ENCODE measurements around the gene FOXP3. TPM values are rescaled to one million over a fixed set of nuclear protein-coding genes. Genes with fewer than 3 reads are reported as not detected.

The FOXP3 gene
- total and polyA plus RNA-seq, 2 of the 8 experiments (the other 6 are each of a cell fraction or from before 2014, with no cell fraction given), result 0.37 to 0.54 TPM

- Histone ChIP-seq H3K4me1 (replicated peaks in 1 of 4; ENCODE audit: control insufficient read depth in 3 of 4, insufficient read depth in 4 of 4, low read length in 3 of 4) (peaks cover 0 to 9% (median 2%) of the 10 kb centered on the region in 4 experiments; a peak in 2 of 7 replicates), H3K18ac (ENCODE audit: extremely low read depth, low read length) (no peak overlapping the region; the same call in 1 of the 2 replicates), H3K9ac (replicated peaks in 1 of 4; ENCODE audit: extremely low read depth in 1 of 4, low read depth in 3 of 4, low read length in 3 of 4) (no peak overlapping the region), H2BK5ac (ENCODE audit: low read depth, low read length) (no peak overlapping the region), H3K27me3 (replicated peaks in 1 of 4; ENCODE audit: control insufficient read depth in 3 of 4, extremely low read depth in 1 of 4, insufficient read depth in 3 of 4, low read length in 3 of 4) (no peaks in the 10 kb centered on the region), H3K4me2 (ENCODE audit: insufficient read depth in 1 of 2, low read depth in 2 of 2, low read length in 2 of 2) (no peak overlapping the region), H2BK120ac (replicated peaks; ENCODE audit: low read depth, low read length) (no peak overlapping the region), H3K56ac (replicated peaks; ENCODE audit: insufficient read length, low read depth, low read length) (no peak overlapping the region), H4K8ac (ENCODE audit: extremely low read depth, insufficient read depth, low read length) (no peak overlapping the region), H3K14ac (ENCODE audit: insufficient read length) (no peak overlapping the region), H3K79me2 (ENCODE audit: control insufficient read depth in 1 of 2, insufficient read depth in 2 of 2, low read length in 2 of 2) (no peaks in the 10 kb centered on the region), H2AFZ (ENCODE audit: low read length) (no peak overlapping the region), H2BK12ac (ENCODE audit: low read depth, low read length) (no peak overlapping the region), H3K23ac (ENCODE audit: insufficient read length) (no peak overlapping the region), H3K23me2 (ENCODE audit: low read depth, low read length) (no peaks in the 10 kb centered on the region), H3K36me3 (ENCODE audit: control insufficient read depth in 2 of 4, insufficient read depth in 4 of 4, low read length in 3 of 4) (no peaks in the 10 kb centered on the region), H2AK5ac (ENCODE audit: low read depth, low read length) (no peak overlapping the region), H2BK20ac (ENCODE audit: low read length) (no peak overlapping the region), H3K79me1 (ENCODE audit: low read depth, low read length) (no peaks in the 10 kb centered on the region), H3K9me3 (ENCODE audit: insufficient read depth in 2 of 2, low read depth in 1 of 2, low read length in 1 of 2) (no peaks in the 10 kb centered on the region), H3K4me3 (ENCODE audit: extremely low read depth in 1 of 4, insufficient read depth in 2 of 4, low read depth in 3 of 4, low read length in 4 of 4) (no peak overlapping the region), H3K4ac (replicated peaks; ENCODE audit: insufficient read length, low read depth, low read length) (no peak overlapping the region), H4K5ac (ENCODE audit: insufficient read length, low read depth, low read length) (no peak overlapping the region), H3K27ac (ENCODE audit: low read depth, low read length) (no peak overlapping the region), H4K91ac (replicated peaks; ENCODE audit: insufficient read length, low read length) (no peak overlapping the region), H2BK15ac (ENCODE audit: low read length) (no peak overlapping the region), H4K20me1 (replicated peaks in 1 of 2; ENCODE audit: control insufficient read depth in 1 of 2, insufficient read depth in 2 of 2, low read length in 2 of 2) (no peaks in the 10 kb centered on the region)
- FAIRE-seq (no peak), DNase-seq (ENCODE audit: low read depth in 1 of 2, low spot score in 2 of 2) (no peak)
- ChIA-PET POLR2A (ENCODE audit: partially characterized antibody) (interaction anchor here (1.0 kb wide), 1 partner anchor 10 kb away, joined by 3 read pairs; no protein-coding TSS in a partner anchor), CTCF (ENCODE audit: partially characterized antibody) (interaction anchor here (0.7 to 4.6 kb wide), 3 partner anchors 13 to 54 kb away, joined by 3 to 22 read pairs (median 3); no protein-coding TSS in a partner anchor)
- WGBS, 2 experiments (ENCODE audit: extremely low coverage in 1 of 2, insufficient coverage in 1 of 2, insufficient read length in 1 of 2, insufficient replicate concordance in 2 of 2, low coverage in 1 of 2, low lambda C conversion rate in 2 of 2, missing lambda C conversion rate in 1 of 2), result 80% methylated on average over 1 of the region's 8 CpGs; no CpG with 5 or more reads in 1 of the 2 experiments
- TF ChIP-seq EGR1 (IDR thresholded peaks at IDR 0.05; ENCODE audit: borderline replicate concordance, low read depth, low read length), result no peak
- TF ChIP-seq KDM4A (IDR thresholded peaks at IDR 0.05; ENCODE audit: low read depth, low read length, severe bottlenecking), result no peak
- TF ChIP-seq HDAC6 (IDR thresholded peaks at IDR 0.05; ENCODE audit: low read depth, low read length), result no peak
- no peak for TF ChIP-seq SIN3A (conservative IDR thresholded peaks at IDR 0.05 in 1 of 2, IDR thresholded peaks at IDR 0.05 in 1 of 2; ENCODE audit: low read depth in 1 of 2, low read length in 2 of 2)
These were observed 54.1 kb downstream of the FOXP3 start for GRCh38 chrX:49210406-49210805.

Data from H1 (cell line).